ENCODE data around the gene PPP1R14B.

Gene PPP1R14B

GRCh38 chr11:64263021-64263946, 16.5 kb upstream of the PPP1R14B start:
- DNase-seq (ENCODE audit: insufficient read length, low spot score) (no peak), FAIRE-seq (no peak)
- no peak for TF ChIP-seq CTCF (IDR thresholded peaks at IDR 0.05; ENCODE audit: insufficient read depth, missing control alignments)

GRCh38 chr11:64262271-64263002, 15.7 kb upstream of the PPP1R14B start:
- no peak for TF ChIP-seq CTCF (IDR thresholded peaks at IDR 0.05; ENCODE audit: insufficient read depth, missing control alignments)
- DNase-seq (ENCODE audit: insufficient read length, low spot score) (no peak), FAIRE-seq (no peak)

- DNase-seq (ENCODE audit: insufficient read length, low spot score) (no peak), FAIRE-seq (no peak)
- TF ChIP-seq CTCF (IDR thresholded peaks at IDR 0.05; ENCODE audit: insufficient read depth, missing control alignments): no peak
These were observed 14.9 kb upstream of the PPP1R14B start for GRCh38 chr11:64261556-64262080.

- no peak for FAIRE-seq
- no peak for DNase-seq (ENCODE audit: insufficient read length, low spot score)
- no peak for TF ChIP-seq CTCF (IDR thresholded peaks at IDR 0.05; ENCODE audit: insufficient read depth, missing control alignments)
These were observed 13.5 kb upstream of the PPP1R14B start for GRCh38 chr11:64260147-64260708.

GRCh38 chr11:64259533-64260067, 12.9 kb upstream of the PPP1R14B start:
- DNase-seq (ENCODE audit: insufficient read length, low spot score) (no peak), FAIRE-seq (no peak)
- TF ChIP-seq CTCF (IDR thresholded peaks at IDR 0.05; ENCODE audit: insufficient read depth, missing control alignments): no peak

- no peak for TF ChIP-seq CTCF (IDR thresholded peaks at IDR 0.05; ENCODE audit: insufficient read depth, missing control alignments)
- FAIRE-seq (no peak), DNase-seq (ENCODE audit: insufficient read length, low spot score) (no peak)
These were observed 12.3 kb upstream of the PPP1R14B start for GRCh38 chr11:64258946-64259532.

All from D721Med (cell line).